GM19238 (cell line): ENCODE data around the gene CDH2.

Source experiments
- DNase-seq: peaks from one replicate; pipeline ENCODE4 v3.0.0; 2011; ENCODE audit warnings: low spot score; ENCODE audit not compliant: insufficient read length

CDH2 gene

GRCh38 chr18:28176948-28177827, at the start of gene CDH2:
Gene CDH2, minus strand, starts transcription at chr18:28177130. Its CDS starts 108 bp downstream, at chr18:28177022.
- DNase-seq, result peak; percentile 7

GRCh38 chr18:28212060-28212459, 35.1 kb upstream of the CDH2 start:
- DNase-seq, result no peak

- no peak for DNase-seq
These were observed 31.9 kb upstream of the CDH2 start for GRCh38 chr18:28208712-28209265.

- DNase-seq, result no peak
These were observed 31.3 kb upstream of the CDH2 start for GRCh38 chr18:28208268-28208667.

- DNase-seq, result no peak
These were observed 27.2 kb upstream of the CDH2 start for GRCh38 chr18:28204154-28204553.

GRCh38 chr18:28201056-28201455, 24.1 kb upstream of the CDH2 start:
- DNase-seq, result no peak

- DNase-seq, result no peak
These were observed 21.7 kb upstream of the CDH2 start for GRCh38 chr18:28198620-28199019.

GRCh38 chr18:28193177-28193778, 16.3 kb upstream of the CDH2 start:
- no peak for DNase-seq

- no peak for DNase-seq
These were observed 12.7 kb upstream of the CDH2 start for GRCh38 chr18:28189400-28190239.

GRCh38 chr18:28185121-28185520, 8.2 kb upstream of the CDH2 start:
- no peak for DNase-seq

- no peak for DNase-seq
These were observed 6.6 kb upstream of the CDH2 start for GRCh38 chr18:28183418-28184078.

- no peak for DNase-seq
These were observed 4.7 kb upstream of the CDH2 start for GRCh38 chr18:28181616-28182015.

GRCh38 chr18:28178720-28179119, 1.8 kb upstream of the CDH2 start:
- no peak for DNase-seq

- DNase-seq, result no peak
These were observed 1.1 kb upstream of the CDH2 start for GRCh38 chr18:28177828-28178635.

GRCh38 chr18:28176698-28176947, 307 bp downstream of the CDH2 start:
- no peak for DNase-seq

- no peak for DNase-seq
These were observed 816 bp downstream of the CDH2 start for GRCh38 chr18:28175930-28176697.

GRCh38 chr18:28175150-28175929, 1.6 kb downstream of the CDH2 start:
- DNase-seq, result no peak

GRCh38 chr18:28174181-28174905, 2.6 kb downstream of the CDH2 start:
- DNase-seq, result no peak
